ENCODE measurements around the gene IGLON5. TPM values are rescaled to one million over a fixed set of nuclear protein-coding genes. Genes with fewer than 3 reads are reported as not detected.

Gene IGLON5
- total and polyA plus RNA-seq, 2 experiments from 2014 or later: 5.0 to 29.1 TPM

GRCh38 chr19:51372649-51373504 lies 61.4 kb downstream of the IGLON5 start, which contains the start of gene NKG7:
NKG7 (minus strand) TSS chr19:51372654; CDS start chr19:51372535, 119 bp downstream.
- H3K4me1 Mint-ChIP-seq: peaks cover 7% of the 10 kb centered on the region
- H4K20me1 ChIP-seq (replicated peaks; ENCODE audit: insufficient read depth): no peaks in the 10 kb centered on the region
- no peaks in the 10 kb centered on the region; the same call in 1 of the 2 replicates for H3F3A ChIP-seq (replicated peaks; ENCODE audit: low read depth)
- no peaks in the 10 kb centered on the region for H3K27me3 ChIP-seq (ENCODE audit: insufficient read depth)
- no peaks in the 10 kb centered on the region; the same call in 1 of the 3 replicates for H3K9me3 Mint-ChIP-seq
- no peak within 1 kb of the TSS for H3K4me3 ChIP-seq
- H3K27me3 Mint-ChIP-seq (ENCODE audit: insufficient read depth, low read depth, poor library complexity): peaks cover 12% of the 10 kb centered on the region
- no peaks in the 10 kb centered on the region for H3K36me3 Mint-ChIP-seq (ENCODE audit: low read depth)
- no peak for DNase-seq (ENCODE audit: low spot score)
- H3K4me2 ChIP-seq: no peak within 1 kb of the TSS
- TF ChIP-seq EZH2 (IDR thresholded peaks at IDR 0.05; ENCODE audit: low read depth, unreplicated experiment) (no peak), STAT1 (IDR thresholded peaks at IDR 0.05; ENCODE audit: unreplicated experiment) (no peak), ZNF114 (CRISPR knock-in tag; IDR thresholded peaks at IDR 0.05) (no peak), REST (IDR thresholded peaks at IDR 0.05; ENCODE audit: unreplicated experiment) (no peak), CREB1 (CRISPR knock-in tag; IDR thresholded peaks at IDR 0.05; ENCODE audit: low read depth) (no peak), JUNB (IDR thresholded peaks at IDR 0.05; ENCODE audit: unreplicated experiment) (no peak)
- 0 out of 2 replicates have a peak, but pooled peaks cover 2% of the 10 kb centered on the region for H3K9me2 ChIP-seq (ENCODE audit: insufficient read depth)
- no peak within 1 kb of the TSS for H3K27ac ChIP-seq (ENCODE audit: low read depth)
- H2AFZ ChIP-seq: no peak within 1 kb of the TSS
- H3K79me2 ChIP-seq (replicated peaks; ENCODE audit: insufficient read depth): no peaks in the 10 kb centered on the region
- no peak within 1 kb of the TSS for H3K4me3 Mint-ChIP-seq
- no peak for ATAC-seq
- no peak within 1 kb of the TSS for H3K27ac Mint-ChIP-seq
- peaks cover 7% of the 10 kb centered on the region; the same call in 1 of the 2 replicates for H3K4me1 ChIP-seq (ENCODE audit: insufficient read depth)
- H3K36me3 ChIP-seq (ENCODE audit: insufficient read depth): no peaks in the 10 kb centered on the region

DNA sequence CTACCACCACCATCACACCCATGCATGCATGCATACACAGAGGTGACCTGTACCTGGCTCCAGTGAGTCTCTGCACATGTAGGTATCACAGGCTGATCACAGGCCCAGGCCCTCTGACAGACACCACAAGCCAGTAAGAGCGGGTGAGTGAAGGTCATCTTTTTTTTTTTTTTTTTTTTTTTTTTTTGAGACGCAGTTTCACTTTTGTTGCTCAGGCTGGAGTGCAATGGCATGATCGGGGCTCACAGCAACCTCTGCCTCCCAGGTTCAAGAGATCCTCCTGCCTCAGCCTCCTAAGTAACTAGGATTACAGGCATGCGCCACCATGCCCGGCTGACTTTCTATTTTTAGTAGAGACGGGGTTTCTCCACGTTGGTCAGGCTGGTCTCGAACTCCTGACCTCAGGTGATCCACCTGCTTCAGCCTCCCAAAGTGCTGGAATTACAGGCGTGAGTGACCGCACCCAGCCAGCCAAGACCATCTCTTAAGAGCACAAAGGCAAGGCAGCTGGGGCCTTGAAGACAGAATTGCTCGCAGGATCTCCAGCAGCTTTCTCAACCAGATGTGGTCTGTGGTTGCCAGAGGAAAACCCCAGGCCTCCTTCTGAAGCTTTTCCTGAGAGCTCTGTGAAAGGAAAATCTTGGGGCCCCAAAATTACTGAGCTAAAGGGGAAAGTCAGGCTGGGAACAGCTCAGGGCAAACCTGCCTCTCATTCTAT lies 64.2 kb downstream of the IGLON5 start:
- Histone ChIP-seq H3F3A (replicated peaks; ENCODE audit: low read depth) (no peaks in the 10 kb centered on the region), H4K20me1 (replicated peaks; ENCODE audit: insufficient read depth) (no peaks in the 10 kb centered on the region), H3K4me2 (no peak overlapping the region), H3K27me3 (ENCODE audit: insufficient read depth) (no peaks in the 10 kb centered on the region), H3K4me3 (no peak overlapping the region), H3K4me1 (ENCODE audit: insufficient read depth) (no peaks in the 10 kb centered on the region), H3K79me2 (replicated peaks; ENCODE audit: insufficient read depth) (no peaks in the 10 kb centered on the region), H3K36me3 (ENCODE audit: insufficient read depth) (no peaks in the 10 kb centered on the region), H3K9me2 (ENCODE audit: insufficient read depth) (0 out of 2 replicates have a peak, but pooled peaks cover 2% of the 10 kb centered on the region), H2AFZ (no peak overlapping the region), H3K27ac (ENCODE audit: low read depth) (no peak overlapping the region)
- DNase-seq (ENCODE audit: low spot score) (no peak), ATAC-seq (no peak)
- TF ChIP-seq NANOG (IDR thresholded peaks at IDR 0.05; ENCODE audit: borderline replicate concordance) (no peak), ZNF462 (CRISPR knock-in tag; IDR thresholded peaks at IDR 0.05) (no peak)
- Mint-ChIP-seq H3K9me3 (peaks cover 9% of the 10 kb centered on the region), H3K4me3 (no peak overlapping the region), H3K27me3 (ENCODE audit: insufficient read depth, low read depth, poor library complexity) (peaks cover 11% of the 10 kb centered on the region), H3K36me3 (ENCODE audit: low read depth) (peaks cover under 1% of the 10 kb centered on the region; the same call in 2 of the 3 replicates), H3K27ac (no peak overlapping the region; the same call in 1 of the 2 replicates), H3K4me1 (no peaks in the 10 kb centered on the region)

Measured in GM23338 (cell line).